ENCODE data around the gene ATF6.

The ATF6 gene

GRCh38 chr1:161905269-161905884 is 139.3 kb downstream of the ATF6 start:
- no peak for DNase-seq

GRCh38 chr1:161907265-161907664 is 141.1 kb downstream of the ATF6 start:
- DNase-seq: no peak

- DNase-seq: no peak
Measured at GRCh38 chr1:161908264-161908663, 142.1 kb downstream of the ATF6 start.

DNA sequence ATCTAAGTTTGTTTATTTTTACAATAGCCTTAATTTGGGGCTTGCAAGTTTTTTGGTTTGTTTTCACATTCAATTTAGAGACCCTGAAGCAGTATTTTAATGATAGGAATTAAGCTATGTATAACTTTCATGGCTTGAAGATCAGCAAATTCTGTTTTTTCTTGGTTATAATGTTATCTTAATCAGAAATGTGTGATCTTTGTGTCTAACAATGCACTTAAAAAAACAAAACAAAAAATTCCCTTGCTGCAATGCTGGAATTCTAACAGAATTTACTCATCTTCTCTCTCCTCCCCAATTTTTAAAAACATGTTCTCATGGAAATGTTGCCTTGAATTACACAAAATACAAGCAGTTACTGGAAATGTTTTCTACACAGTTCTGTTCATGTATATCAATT is 144.5 kb downstream of the ATF6 start:
- no peak for DNase-seq

DNA sequence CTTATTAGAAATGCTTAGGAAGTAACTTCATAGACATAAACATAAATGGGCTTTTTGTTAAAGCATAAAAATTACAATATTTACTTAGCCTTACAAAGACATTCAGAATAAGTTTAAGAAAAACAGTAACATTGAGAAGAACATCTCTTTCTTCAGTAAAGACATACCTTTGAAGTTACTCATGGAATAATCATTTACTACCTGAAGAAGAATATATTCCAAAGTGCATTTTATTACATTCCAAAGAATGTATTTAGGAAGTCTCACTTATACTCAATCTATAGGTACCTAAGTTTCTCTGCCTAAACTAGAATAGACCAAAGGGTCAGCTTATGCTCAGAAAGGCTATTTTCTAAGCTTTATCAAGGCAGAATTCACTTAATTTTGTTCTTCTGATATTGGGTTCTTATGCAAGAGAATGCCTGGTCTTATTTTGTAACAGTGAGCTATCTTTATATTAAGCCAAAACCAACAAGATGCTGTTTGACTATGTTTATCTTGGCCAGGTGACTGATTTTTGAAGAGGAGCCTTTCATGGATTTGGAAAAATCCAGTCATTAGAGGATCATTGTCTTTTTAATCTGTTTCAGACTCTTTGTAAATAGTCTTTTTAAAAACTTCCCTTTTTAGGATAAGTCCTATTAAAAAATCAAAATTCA is 147.5 kb downstream of the ATF6 start:
- no peak for DNase-seq

- DNase-seq: no peak
Measured at GRCh38 chr1:161914595-161914994, 148.5 kb downstream of the ATF6 start.

GRCh38 chr1:161915051-161915503 is 149.0 kb downstream of the ATF6 start:
- DNase-seq: no peak

DNA sequence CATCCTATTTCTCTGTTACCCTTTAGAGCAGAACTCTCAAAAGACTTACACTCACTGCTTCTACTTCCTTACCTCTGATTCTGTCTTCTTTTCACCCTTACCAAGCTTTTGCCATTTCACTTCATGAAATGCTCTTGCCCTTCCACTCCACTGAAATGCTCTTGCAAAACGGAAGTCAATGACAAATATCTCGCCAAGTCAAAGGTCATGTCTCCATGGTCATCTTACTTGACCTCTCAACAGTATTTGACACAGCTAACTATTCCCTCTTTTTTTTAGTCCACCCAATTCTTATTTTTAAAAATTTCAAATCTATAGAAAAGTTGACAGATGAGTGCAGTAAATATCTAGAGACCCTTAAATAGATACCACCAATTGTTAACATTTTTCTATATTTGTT is 149.9 kb downstream of the ATF6 start:
- no peak for DNase-seq

- no peak for DNase-seq
Measured at GRCh38 chr1:161919229-161919628, 153.1 kb downstream of the ATF6 start.

GRCh38 chr1:161921491-161921890 is 155.4 kb downstream of the ATF6 start:
- no peak for DNase-seq

DNA sequence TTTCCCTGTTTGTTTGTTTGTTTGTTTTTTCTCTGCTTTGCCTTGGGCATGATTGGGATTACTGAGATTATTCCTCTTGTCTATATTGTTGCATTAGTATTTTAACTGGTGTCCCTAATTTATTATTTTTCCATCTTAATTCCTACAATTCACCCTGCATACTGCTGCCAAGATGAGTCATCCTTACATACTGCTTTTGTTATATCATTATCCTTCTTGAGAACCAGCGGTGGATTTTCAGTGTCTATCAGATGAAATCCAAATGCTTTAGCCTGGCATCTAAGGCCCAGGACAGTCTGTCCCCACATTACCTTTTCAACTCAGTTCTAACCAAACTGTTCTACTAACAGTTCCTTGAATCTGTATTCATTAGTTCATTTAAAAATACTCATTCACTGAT is 155.9 kb downstream of the ATF6 start:
- DNase-seq: no peak

GRCh38 chr1:161928056-161928455 is 161.9 kb downstream of the ATF6 start:
- DNase-seq: no peak

GRCh38 chr1:161929137-161929536 is 163.0 kb downstream of the ATF6 start:
- DNase-seq: no peak

GRCh38 chr1:161930064-161930463 is 163.9 kb downstream of the ATF6 start:
- no peak for DNase-seq

- DNase-seq: no peak
Measured at GRCh38 chr1:161932668-161933067, 166.5 kb downstream of the ATF6 start.

GRCh38 chr1:161933592-161934588 is 167.8 kb downstream of the ATF6 start:
- no peak for DNase-seq

- DNase-seq: no peak
Measured at GRCh38 chr1:161935264-161935663, 169.1 kb downstream of the ATF6 start.

- DNase-seq: no peak
Measured at GRCh38 chr1:161936786-161937185, 170.7 kb downstream of the ATF6 start.

- no peak for DNase-seq
Measured at GRCh38 chr1:161940866-161941591, 174.9 kb downstream of the ATF6 start.

- DNase-seq: no peak
Measured at GRCh38 chr1:161941726-161942436, 175.8 kb downstream of the ATF6 start.

GRCh38 chr1:161943737-161944136 is 177.6 kb downstream of the ATF6 start:
- no peak for DNase-seq

- no peak for DNase-seq
Measured at GRCh38 chr1:161944381-161944780, 178.3 kb downstream of the ATF6 start.
